ENCODE results near the gene CAMTA1.

Gene CAMTA1

DNA sequence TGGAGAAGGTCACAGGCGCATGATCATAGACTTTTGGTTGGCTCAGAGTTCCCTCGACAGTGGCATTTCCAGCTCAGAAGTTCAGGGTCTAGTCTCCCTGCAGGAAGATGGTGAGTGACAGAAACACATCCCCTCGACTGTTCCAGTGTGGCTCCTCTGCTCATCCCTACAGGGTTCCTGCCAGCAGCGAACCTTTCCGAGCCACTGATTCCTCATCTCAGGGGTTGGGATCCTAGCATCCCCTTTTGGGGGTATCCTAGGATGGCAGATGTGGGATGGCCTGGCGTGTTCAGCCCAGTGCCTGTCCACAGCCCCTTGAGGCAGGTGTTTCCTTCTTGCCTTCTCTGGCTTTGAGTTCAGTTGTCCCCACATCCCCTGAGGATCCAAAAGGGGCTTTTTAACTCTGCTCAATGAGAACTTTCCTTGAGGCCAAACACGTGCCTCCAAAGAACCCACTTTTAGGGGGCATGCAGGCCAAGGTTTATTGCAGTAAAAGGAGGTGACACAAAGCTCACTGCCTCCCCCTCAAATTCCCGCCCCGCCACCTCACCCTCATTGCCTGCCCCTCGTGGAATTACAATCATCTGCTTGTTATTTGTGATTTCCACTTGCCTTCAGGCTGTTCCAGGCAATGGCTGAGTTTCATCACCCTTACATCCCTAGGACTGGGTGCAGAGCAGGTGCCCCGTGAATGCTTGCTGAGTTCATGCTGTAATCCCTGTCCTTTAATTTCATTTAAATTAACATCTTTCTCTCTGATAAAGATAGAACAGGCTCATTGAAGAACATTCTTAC is 440.7 kb downstream of the CAMTA1 start:
- no peak for DNase-seq (ENCODE audit: low read depth in 2 of 2)

DNA sequence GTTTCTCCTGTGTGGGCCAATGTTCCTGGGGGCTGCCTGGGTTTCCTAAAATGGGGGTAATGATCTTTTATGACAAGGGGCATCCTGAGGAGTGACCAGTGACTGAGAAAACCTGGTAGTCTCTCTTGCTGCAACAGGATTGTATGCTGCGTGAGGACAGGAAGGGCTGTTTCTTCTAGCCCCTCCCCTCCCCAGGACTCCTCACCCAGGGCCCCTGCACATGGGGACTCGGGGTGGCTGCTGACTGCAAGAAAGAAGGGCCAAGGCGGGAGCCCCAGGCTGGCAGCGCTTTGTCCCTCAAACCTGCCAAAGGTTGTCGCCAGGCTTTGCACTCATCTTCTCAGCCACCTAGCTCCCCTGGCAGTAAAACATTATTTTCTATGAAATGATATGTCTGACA is 442.4 kb downstream of the CAMTA1 start:
- no peak for DNase-seq (ENCODE audit: low read depth in 2 of 2)

DNA sequence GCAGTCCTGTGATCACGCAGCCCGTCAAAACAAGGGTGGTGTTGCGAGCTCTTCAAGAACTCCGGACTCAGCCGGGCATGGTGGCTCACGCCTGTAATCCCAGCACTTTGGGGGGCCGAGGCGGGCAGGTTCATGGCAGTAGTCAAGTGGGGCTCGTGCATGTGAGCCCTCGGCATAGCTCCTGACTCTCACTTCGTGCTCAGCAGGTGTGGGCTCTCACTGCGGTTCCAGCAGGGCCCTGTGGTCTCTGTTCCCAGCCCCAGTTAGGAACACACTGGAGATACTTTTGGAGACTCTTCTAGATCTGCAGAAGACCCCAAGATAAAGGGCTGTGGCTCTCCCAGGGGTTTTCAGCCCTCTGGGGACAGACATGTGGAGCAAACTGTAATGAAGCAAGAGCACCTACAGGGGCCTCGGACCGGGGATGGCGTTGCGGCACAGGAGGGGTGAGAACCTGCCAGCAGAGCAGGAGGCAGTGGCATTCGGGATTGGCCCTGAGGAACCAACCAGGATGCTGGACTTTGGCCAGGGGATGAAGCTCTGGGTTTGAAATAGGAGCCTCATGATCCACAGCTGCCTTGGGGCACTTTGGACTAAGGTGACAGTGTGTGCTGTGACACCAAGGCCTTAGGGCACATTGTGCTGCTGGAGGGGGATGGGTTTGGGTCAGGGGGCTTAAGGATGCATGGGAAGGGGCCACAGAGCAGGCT is 443.2 kb downstream of the CAMTA1 start:
- DNase-seq (ENCODE audit: low read depth in 2 of 2), result no peak

DNA sequence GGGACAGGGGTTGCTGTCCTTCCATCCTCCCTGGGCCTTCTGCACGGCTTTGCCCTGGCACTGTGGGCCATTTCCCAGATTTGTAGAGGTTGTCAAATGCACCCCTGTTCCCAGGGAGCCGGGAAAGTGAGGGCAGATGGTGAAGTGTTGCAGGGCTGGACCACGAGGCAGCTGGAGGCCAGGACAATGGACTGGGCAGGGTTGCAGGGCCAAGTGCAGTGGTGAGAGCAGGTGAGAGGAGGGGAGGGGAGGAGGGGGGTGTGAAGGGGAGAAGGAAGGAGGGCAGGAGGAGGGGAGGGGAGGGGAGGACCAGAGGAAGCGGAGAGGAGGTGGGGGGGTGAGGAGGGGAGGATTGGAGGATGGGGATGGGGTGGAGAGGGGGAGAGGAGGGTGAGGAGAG is 443.9 kb downstream of the CAMTA1 start:
- no peak for DNase-seq (ENCODE audit: low read depth in 2 of 2)

GRCh38 chr1:7229696-7230631 is 444.7 kb downstream of the CAMTA1 start:
- DNase-seq (ENCODE audit: low read depth in 2 of 2), result no peak

- no peak for DNase-seq (ENCODE audit: low read depth in 2 of 2)
Observed at GRCh38 chr1:7232441-7233236, 447.4 kb downstream of the CAMTA1 start.

GRCh38 chr1:7233237-7233540 is 447.9 kb downstream of the CAMTA1 start:
- no peak for DNase-seq (ENCODE audit: low read depth in 2 of 2)

GRCh38 chr1:7233646-7234470 is 448.6 kb downstream of the CAMTA1 start:
- DNase-seq (ENCODE audit: low read depth in 2 of 2), result no peak

GRCh38 chr1:7234471-7234755 is 449.2 kb downstream of the CAMTA1 start:
- DNase-seq (ENCODE audit: low read depth in 2 of 2), result no peak

GRCh38 chr1:7235871-7236517 is 450.7 kb downstream of the CAMTA1 start:
- no peak for DNase-seq (ENCODE audit: low read depth in 2 of 2)

GRCh38 chr1:7236844-7237515 is 451.7 kb downstream of the CAMTA1 start:
- no peak for DNase-seq (ENCODE audit: low read depth in 2 of 2)

GRCh38 chr1:7247158-7247557 is 461.9 kb downstream of the CAMTA1 start:
- DNase-seq (ENCODE audit: low read depth in 2 of 2), result no peak

DNA sequence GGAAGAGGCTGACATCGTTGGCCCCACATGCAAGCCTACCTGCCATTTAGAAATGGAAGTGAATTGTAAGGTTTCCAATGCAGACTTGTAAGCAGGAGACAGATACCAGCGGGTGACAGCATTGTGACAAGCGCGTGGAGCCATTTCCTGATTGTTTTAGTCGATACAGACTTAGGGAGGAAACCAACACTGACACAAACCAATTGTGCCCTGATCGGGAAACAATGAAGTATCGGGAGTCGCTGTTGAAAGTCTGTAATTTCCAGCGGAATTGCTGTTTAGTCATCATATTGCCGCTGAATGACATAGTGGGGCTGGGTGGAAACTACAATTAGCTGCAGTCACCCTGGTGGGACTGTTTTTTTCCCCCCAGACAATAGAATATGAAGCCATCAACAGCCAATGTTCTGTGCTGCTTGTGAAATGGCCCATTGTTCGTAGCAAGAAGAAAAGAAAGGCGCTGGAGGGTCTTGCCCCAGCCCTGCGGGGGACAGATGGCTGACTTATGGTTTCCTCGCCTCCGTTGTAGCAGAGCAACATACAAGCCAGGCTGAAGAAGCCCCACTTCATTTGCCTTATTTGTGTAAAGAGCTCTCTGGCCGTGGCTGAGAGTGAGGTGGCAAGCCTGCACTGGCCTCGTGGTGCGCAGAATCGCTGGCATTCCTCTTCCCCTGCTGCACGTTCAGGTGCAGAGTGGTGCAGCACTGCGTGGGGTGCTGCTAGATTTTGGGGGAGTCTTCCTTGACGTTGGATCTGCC is 462.7 kb downstream of the CAMTA1 start:
- no peak for DNase-seq (ENCODE audit: low read depth in 2 of 2)

GRCh38 chr1:7248549-7249199 is 463.4 kb downstream of the CAMTA1 start:
- DNase-seq (ENCODE audit: low read depth in 2 of 2), result no peak

DNA sequence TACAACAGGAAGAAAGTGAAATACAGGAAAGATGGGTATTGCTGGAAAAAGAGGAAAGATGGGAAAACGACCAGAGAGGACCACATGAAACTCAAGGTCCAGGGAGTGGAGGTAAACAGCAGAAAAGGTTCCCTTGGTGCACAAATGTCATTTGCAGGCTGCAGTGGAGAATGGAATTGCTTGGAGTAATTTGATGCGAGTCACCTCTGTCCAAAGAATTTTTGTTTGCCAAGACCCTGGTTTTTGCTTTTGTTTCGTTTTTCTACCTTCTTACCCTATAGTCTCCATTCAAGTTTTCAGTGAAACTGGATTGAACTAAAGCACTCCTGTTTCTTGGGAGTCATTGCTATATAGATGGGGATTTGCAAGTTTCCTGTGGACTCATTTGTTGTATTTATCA is 464.3 kb downstream of the CAMTA1 start:
- no peak for DNase-seq (ENCODE audit: low read depth in 2 of 2)

GRCh38 chr1:7250176-7250575 is 464.9 kb downstream of the CAMTA1 start:
- no peak for DNase-seq (ENCODE audit: low read depth in 2 of 2)

DNA sequence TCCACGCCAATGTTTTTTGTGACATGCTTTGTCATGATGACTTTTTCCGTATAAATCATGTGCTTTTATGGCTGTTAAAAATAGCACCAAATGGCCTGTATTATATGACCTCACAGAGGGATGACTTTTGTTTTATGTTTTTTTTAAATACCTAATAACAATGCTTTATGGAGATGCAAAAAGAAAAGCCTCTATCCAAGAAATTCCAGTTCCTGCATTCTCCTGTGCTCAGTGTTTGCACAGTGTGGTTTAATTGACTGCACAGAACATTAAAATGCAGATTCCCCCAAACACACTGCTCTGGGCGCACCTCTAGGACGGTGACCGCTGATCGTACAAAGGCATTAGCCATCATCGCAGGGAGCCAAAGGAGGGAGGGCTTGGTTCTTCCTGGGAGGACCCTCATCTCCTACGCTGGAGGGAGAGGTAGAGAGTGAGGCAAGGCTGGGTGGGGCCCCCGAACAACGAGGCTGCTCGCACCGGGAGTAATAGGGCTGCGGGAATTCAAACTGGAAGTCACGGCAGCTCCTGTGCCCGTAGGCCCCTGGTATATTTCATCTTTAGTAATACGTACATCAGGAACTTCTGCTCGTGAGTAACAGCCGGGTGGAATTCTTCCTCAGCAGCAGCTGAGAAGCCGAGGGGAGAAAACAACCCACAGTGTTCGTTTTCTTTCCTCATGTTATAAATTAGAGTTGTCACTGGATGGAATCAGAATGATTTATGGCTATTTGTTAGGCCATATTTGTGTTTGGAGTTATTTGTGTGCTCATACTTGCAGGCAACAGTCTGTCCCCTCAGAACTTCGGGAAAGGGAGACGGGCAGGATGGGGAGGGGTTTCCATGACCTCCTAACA is 465.6 kb downstream of the CAMTA1 start:
- DNase-seq (ENCODE audit: low read depth in 2 of 2), result no peak

- no peak for DNase-seq (ENCODE audit: low read depth in 2 of 2)
Observed at GRCh38 chr1:7251454-7251800, 466.2 kb downstream of the CAMTA1 start.
